CMK (cell line): ENCODE data around the gene SPATA31D4.

Source experiments
- DNase-seq: peaks from one replicate; pipeline ENCODE4 v3.0.0-alpha.2; 2010; ENCODE audit warnings: low read depth

SPATA31D4 gene

DNA sequence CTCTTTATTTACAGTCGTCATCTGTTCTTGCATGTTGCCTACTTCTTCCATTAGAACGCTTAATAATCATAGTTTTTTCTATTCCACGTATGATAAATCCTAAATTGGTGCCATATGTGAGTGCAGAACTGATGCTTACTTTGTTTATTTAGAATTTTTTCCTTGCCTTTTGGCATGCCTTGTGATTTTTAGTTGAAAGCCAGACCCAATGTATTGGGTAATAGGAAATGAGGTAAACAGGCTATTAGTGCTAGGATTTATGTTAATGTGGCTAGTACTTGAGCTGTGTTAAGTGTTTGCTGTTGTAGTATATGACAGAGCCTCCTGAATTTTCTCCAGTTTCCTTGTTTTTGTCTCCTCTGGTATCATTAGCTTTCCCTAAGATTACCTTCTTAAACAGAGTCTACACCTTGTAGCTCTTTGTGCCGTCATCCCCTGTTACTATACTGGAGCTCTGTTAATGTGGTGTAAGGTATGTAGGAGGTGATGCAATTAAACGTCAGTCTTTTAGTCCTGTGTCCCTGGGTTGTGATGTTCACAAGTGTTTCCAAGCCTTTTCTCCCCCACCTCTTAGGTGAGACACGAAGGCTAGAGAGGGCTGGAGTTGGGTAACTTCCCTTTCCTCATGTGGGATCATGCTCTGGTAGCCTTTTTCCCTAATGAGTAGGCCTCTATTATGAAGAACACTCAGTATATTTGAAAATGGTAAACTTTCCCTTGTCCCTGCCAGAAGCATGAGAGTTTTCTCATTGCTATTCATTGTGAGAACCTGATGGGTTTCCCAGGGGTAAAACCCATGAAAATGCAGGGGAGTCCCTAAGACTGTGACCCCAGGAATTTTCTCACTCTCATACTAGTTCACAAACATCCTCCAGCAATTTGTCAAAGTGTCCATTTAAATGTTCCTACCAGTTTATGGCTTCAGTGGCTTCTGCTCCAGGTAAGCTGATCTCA, 36.3 kb downstream of the SPATA31D4 start:
- DNase-seq, result no peak

GRCh38 chr9:81968026-81968425, 39.8 kb downstream of the SPATA31D4 start:
- DNase-seq, result no peak

DNA sequence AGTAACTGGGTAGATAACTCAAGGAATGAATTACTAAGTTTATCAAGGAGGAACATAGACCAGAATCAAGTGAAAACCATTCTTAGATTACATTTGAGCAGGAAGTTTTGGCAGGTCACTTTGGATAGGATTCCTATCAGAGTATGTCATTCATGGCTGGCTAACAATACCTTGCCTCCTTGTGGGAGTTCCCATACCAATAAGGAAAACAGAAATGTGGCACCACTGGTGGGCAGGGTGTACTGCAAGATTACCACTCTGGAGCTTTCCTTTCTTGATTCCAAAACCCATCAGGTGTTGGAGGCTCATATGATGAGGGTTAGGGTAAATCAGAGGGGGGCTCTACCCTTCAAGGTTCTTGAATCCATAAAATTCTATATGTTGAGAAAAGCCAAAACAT, 41.7 kb downstream of the SPATA31D4 start:
- no peak for DNase-seq

DNA sequence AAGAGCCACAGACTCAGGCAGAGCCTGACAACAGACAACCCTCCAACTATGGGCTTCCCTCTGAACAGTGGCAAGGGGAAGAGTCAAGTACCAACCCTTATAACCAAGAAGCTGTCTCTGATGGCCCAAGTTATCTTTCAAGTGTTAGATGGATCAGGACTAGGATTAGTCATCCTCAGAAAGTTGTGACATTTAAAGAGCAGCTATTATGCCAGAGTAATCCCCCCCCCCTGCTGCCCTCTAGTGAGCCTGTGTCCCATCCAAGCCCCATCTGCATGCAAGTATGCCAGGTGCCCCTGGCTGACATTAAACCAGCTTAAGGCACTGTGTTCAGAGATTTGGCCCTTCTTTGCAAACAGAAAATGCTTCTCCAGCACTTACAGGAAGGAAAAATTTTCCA, 43.5 kb downstream of the SPATA31D4 start:
- DNase-seq, result no peak

DNA sequence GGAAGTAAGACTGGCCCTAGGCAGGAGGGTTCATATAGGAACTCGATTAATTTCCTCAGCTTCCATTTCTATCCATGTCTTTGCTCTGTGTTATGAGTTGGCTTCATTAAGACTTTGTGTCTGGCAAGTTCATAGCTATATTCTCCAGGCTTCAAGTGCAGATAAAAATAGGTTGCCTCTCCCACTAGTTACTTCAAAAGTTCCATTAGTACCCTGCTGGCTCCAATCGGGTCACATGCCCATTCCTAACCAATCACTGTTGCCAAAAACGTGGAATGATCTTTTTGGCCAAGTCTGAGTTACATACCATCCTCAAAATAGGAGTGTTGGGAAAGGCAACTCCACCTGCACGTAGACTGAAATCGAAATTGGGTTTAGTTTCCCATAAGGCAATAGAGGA, 46.5 kb downstream of the SPATA31D4 start:
- DNase-seq, result no peak

GRCh38 chr9:81976351-81976750, 48.1 kb downstream of the SPATA31D4 start:
- DNase-seq, result no peak

GRCh38 chr9:81979196-81979595, 51.0 kb downstream of the SPATA31D4 start:
- DNase-seq, result no peak

GRCh38 chr9:81980568-81980967, 52.3 kb downstream of the SPATA31D4 start:
- DNase-seq, result no peak

- no peak for DNase-seq
These were observed 53.7 kb downstream of the SPATA31D4 start for GRCh38 chr9:81981883-81982282.
